Stimulated activated CD8-positive, alpha-beta memory T cell treated with anti-CD3 and anti-CD28 coated beads, Interleukin-15, amount 100 ng/mL, for 48 hours (primary cell): ENCODE data around the gene CDK6.

ENCODE experiments used
- DNase-seq, 2 donors: peaks; one replicate each; pipeline ENCODE4 v3.0.0-alpha.2; 2020; ENCODE audit warnings: low read depth in 2 of 2

Gene CDK6

DNA sequence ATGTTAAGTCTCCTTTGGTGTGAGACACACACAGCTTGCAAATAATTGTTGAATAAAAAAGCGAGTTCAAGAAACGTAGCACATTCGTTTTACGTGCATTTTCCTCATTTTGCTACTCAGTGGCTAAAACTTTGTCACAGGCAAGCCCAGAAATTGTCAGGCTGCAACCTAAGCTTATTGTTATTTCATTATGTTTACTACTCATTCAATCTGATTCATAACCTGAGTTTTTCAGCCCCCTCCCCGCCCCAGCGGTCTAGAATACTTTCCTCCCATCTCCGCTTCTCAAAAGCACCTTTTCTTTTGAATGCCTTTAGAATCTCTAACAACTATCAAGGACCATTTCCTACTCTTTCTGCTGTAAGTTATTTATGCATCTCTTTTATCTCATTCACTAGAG is 247.3 kb downstream of the CDK6 start:
- no peak for DNase-seq

DNA sequence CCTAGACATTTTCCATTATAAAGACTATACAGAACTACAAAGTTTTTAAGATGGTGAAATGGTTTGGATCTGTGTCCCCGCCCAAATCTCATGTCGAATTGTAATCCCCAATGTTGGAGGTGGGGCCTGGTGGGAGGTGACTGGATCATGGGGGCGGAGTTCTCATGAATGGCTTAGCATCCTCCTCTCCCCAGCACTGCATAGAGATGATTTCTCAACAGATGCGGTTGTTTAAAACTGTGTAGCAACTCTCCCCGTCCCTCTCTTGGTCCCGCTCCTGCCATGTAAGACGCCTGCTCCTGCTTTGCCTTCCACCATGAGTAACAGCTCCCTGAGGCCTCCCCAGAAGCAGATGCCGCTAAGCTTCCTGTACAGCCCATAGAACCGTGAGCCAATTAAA is 247.8 kb downstream of the CDK6 start:
- peak in 1 of 2 donors; percentile 12 for DNase-seq

DNA sequence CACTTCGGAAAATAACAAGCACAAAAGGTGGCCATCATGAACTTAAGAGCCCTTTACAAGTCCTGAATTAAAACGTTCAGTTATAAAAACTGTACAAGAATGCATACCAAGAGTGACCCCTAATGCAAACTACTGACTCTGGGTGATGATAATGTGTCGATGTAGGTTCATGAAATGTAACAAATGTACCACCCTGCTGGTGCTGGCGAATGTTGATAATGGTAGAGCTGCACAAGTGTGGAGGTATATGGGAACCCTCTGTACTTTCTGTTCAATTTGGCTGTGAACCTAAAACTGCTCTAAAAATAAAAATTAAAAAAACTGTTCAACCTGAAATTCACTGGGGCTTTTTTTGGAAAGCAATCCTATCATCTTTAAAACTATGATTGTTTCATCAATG is 249.5 kb downstream of the CDK6 start:
- DNase-seq = no peak

DNA sequence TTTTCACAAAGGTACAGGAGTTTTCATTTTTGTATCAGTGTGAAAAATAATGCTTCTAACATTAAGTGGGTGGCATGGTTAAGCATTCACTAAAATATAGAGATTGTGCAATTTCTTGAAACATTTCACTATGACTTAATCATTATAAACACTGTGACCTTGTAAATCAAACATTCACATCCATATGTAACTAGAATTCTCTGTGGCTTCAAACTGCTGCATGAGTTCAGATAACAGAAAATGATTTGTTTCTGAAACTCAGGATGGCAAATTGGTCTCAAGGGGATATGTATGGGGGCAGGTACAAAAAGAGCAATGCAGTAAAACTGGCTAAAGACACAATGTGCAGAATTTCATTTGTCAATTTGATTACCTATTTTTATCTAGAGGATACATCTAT is 250.0 kb downstream of the CDK6 start:
- DNase-seq = no peak

DNA sequence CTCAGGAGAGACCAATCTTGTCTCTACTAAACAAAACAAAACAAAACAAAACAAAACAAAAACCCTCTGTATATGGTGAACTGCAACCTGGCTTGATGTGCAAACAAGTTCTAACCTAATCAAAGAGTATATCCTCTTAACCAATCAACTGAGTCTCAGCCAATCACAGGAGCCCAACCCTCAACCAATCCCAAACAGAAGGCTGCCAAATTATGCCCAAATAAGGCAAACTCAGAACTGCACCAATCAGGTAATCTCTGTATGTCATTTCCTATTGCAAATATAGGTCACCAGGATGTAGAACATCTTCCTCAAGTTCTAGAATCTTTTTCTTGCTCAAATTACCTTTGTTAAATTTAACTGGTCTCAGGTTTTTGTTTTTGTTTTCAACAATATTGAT is 251.4 kb downstream of the CDK6 start:
- no peak for DNase-seq

DNA sequence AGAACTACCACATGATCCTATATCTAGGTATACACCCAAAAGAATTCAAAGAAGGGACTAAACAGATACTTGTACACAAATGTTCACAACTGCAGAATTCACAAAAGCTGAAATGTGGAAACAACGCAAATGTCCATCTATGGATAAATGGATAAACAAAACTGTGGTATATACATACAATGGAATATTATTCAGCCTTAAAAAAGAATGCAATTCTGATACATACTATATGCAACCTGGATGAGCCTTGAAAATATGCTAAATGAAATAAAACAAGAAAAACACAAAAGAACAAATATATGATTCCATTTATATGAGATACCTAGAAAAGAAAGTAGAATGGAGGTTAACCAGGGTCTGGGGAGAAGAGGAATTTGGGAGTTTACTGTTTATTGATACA is 253.4 kb downstream of the CDK6 start:
- no peak for DNase-seq

DNA sequence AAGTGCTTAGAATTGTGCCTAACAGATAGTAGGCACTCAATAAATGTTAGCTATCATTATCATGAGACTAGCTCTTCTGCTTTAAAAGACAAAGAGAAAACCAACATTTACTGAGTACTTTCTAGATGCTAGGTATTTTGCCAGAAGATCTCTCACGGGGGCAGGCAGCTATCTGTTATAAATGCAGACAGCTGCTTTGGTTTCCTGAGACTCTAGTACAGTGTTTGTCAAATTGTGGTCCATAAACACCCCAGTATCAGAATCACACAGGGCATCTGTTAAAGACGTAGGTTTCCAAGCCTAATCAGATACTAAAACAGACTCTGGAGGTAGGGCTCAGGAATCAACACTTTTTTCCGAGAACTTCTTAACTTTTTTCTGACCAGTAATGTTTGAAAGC is 260.1 kb downstream of the CDK6 start:
- no peak for DNase-seq

DNA sequence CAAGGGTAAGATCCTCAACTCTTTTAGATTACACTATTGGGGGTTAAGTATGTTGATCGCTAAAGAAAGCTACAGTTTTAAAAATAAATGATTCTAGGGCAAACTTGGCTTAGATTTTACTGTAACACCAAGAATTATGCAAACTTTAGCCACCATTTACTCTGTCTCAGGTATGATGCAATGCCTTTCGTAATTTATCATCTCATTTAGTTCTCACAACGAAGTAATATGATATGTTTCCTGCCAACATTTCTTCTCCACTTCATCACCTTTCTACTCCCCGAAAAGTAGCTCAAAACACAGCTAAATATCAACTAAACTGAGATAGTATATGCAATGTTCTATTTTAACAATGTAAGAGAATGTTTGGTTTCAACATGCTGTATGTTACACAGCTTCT is 267.2 kb downstream of the CDK6 start:
- DNase-seq = no peak

DNA sequence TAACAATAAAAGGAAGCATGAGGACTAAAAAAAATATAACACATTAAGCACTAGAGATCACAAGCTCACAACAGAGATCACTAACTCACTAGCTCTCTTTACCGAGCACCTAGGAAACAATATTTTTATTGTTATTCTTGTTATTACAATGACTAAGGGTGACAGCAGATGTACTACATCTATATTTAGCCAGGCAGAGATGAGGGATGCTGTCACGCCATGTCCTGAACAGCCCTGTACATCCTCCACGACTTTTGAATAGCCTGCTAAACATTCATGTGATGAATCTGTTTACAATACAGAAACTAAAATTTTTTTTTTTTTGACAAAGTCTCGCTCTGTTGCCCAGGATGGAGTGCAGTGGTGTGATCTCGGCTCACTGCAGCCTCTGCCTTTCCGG is 268.9 kb downstream of the CDK6 start:
- no peak for DNase-seq

DNA sequence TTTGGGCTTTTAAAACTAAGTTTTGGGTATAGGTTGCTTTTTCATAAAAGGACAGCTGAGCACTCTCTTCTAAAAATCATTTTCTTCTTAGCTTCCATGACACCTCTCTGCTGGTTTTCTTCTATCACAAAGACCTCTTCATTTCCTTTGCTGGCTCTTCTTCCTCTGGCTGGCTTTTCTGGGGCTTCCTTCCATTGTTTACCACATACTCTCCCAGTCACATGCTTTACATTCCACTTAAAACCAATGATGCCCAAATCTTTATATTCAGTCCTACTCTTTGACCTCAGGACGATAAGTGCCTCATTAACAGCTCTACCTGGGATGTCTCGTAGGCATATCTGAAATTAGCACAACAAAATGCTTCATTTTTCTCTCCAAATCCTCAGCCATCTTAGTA is 273.0 kb downstream of the CDK6 start:
- no peak for DNase-seq

DNA sequence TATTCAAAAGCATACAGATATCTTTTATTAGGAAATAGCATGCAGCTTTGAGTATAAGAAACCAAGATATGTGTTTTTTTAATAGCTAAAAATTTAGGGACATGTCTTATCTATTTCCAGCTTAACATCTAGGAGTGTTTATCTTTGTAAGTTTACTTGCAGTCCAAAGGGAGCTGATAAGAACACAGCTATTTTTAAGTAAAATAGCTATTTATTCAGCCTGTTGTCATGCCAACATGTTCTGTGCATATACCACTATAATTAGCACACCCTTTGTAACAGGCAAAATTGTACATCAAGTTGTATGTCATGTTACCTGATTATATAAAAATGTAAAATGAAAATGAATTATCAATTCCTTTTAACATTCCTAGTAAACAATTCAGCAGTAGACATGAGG is 275.8 kb downstream of the CDK6 start:
- no peak for DNase-seq

DNA sequence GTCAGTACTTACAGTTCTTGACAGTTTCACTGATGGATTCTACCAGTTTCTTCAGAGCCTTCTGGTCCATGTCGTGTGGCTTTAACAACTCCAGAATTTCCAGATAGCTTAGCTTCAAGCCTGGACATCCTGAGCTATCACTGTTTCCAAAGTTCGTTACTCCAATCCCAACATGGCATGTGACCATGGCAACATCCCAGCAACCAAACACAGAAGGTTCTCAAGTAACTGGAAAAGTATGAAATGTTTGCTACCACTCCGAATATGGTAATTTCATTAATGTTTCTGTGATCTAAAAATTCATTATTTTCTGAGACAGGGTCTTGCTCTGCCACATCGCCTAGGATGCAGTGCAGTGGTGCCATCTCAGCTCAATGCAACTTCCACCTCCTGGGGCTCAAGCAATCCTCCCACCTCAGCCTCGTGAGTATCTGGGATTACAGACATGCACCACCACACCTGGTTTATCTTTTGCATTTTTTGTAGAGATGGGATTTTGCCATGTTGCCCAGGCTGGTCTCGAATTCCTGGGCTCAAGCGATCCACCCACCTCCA is 278.5 kb downstream of the CDK6 start:
- no peak for DNase-seq

DNA sequence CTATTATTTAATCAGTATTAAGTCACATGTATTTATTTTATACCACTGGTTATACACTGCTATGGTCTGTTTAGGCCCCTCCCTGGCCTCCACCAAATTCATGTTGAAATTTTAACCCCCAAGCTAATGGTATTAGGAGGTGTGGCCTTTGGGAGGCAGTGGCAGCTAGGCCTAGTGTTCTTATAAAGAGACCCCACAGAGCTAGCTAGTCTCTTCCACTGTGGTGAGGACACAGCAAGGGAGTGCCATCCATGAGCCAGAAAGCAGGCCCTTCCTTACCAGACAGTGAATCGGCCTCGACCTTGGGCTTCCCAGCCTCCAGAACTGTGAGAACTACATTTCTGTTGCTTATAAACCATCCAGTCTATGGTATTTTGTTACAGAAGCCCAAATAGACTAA is 279.1 kb downstream of the CDK6 start:
- no peak for DNase-seq
